H1 (cell line): ENCODE results near the gene PCYT1A. TPM values are rescaled to one million over a fixed set of nuclear protein-coding genes. Genes with fewer than 3 reads are reported as not detected.

Experiments
- CTCF ChIA-PET: fragments of 300-600 bp; sonication (Branson Sonifier 250); formaldehyde crosslinking; loops from one replicate; lab custom pipeline; 2021; ENCODE audit not compliant: partially characterized antibody; lab: Charles Lee
- POLR2A ChIA-PET: fragments of 300-600 bp; sonication (Branson Sonifier 250); formaldehyde crosslinking; loops from one replicate; lab custom pipeline; 2021; ENCODE audit warnings: inconsistent platforms; ENCODE audit not compliant: partially characterized antibody; lab: Charles Lee
- DNase-seq, 2 experiments: peaks; one replicate each; pipeline versions ENCODE4 v3.0.0 to v3.0.0-alpha.2; 2010 to 2022; ENCODE audit warnings: low spot score in 2 of 2, low read depth in 1 of 2, mixed read lengths in 1 of 2
- FAIRE-seq: peaks from 2 replicates; lab custom pipeline; 2011; peaks lifted over from hg19 to GRCh38; lab: Jason Lieb, UNC
- H2AFZ ChIP-seq: 2 replicates; pipeline ENCODE4 v1.8.1; 2012; ENCODE audit warnings: low read length, inconsistent platforms
- H2AK5ac ChIP-seq: 2 replicates; pipeline ENCODE4 v1.6.1; 2013; ENCODE audit warnings: low read depth, low read length
- H2BK120ac ChIP-seq: replicated peaks from 2 replicates; pipeline ENCODE3; 2013; ENCODE audit warnings: low read depth, low read length, inconsistent platforms
- H2BK12ac ChIP-seq: 2 replicates; pipeline ENCODE4 v1.6.1; 2013; ENCODE audit warnings: low read depth, low read length
- H2BK15ac ChIP-seq: 2 replicates; pipeline ENCODE4 v1.6.1; 2013; ENCODE audit warnings: low read length
- H2BK20ac ChIP-seq: 2 replicates; pipeline ENCODE4 v1.6.1; 2013; ENCODE audit warnings: low read length
- H2BK5ac ChIP-seq: 2 replicates; pipeline ENCODE4 v1.6.1; 2013; ENCODE audit warnings: low read depth, low read length
- H3K14ac ChIP-seq: 2 replicates; pipeline ENCODE4 v1.6.1; 2013; ENCODE audit warnings: inconsistent platforms; ENCODE audit not compliant: insufficient read length
- H3K18ac ChIP-seq: 2 replicates; pipeline ENCODE4 v1.6.1; 2013; ENCODE audit warnings: low read length; ENCODE audit errors: extremely low read depth
- H3K23ac ChIP-seq: 2 replicates; pipeline ENCODE4 v1.6.1; 2013; ENCODE audit warnings: inconsistent platforms; ENCODE audit not compliant: insufficient read length
- H3K23me2 ChIP-seq: 2 replicates; pipeline ENCODE4 v1.6.1; 2013; ENCODE audit warnings: low read depth, low read length
- H3K27ac ChIP-seq: 2 replicates; pipeline ENCODE4 v1.6.1; 2011; ENCODE audit warnings: low read depth, low read length, inconsistent platforms
- H3K27me3 ChIP-seq, 4 experiments: replicated peaks in 1 of 4; 1 replicate in 1 of 4; 2 replicates in 3 of 4; pipeline versions ENCODE4 v1.6.1 to v1.8.1; 2011 to 2013; ENCODE audit warnings: low read length in 3 of 4, mild to moderate bottlenecking in 3 of 4, inconsistent platforms in 2 of 4, mixed read lengths in 2 of 4, moderate library complexity in 1 of 4; ENCODE audit not compliant: control insufficient read depth in 3 of 4, insufficient read depth in 3 of 4; ENCODE audit errors: extremely low read depth in 1 of 4
- H3K36me3 ChIP-seq, 4 experiments: 2 replicates each; pipeline versions ENCODE4 v1.6.1 to v1.8.1; 2011 to 2013; ENCODE audit warnings: mild to moderate bottlenecking in 4 of 4, low read length in 3 of 4, moderate library complexity in 2 of 4, control low read depth in 1 of 4, inconsistent platforms in 1 of 4; ENCODE audit not compliant: insufficient read depth in 4 of 4, control insufficient read depth in 2 of 4
- H3K4ac ChIP-seq: replicated peaks from 2 replicates; pipeline ENCODE3; 2013; ENCODE audit warnings: low read length, low read depth, mixed read lengths, inconsistent platforms; ENCODE audit not compliant: insufficient read length
- H3K4me1 ChIP-seq, 4 experiments: replicated peaks in 1 of 4; 1 replicate in 1 of 4; 2 replicates in 3 of 4; pipeline versions ENCODE4 v1.6.1 to v1.8.1; 2011 to 2013; ENCODE audit warnings: low read length in 3 of 4, inconsistent platforms in 2 of 4, mixed read lengths in 1 of 4; ENCODE audit not compliant: insufficient read depth in 4 of 4, control insufficient read depth in 3 of 4
- H3K4me2 ChIP-seq, 2 experiments: 2 replicates each; pipeline versions ENCODE4 v1.6.1 to v1.8.1; 2011 to 2013; ENCODE audit warnings: low read depth in 2 of 2, low read length in 2 of 2, control low read depth in 1 of 2, inconsistent platforms in 1 of 2, mild to moderate bottlenecking in 1 of 2; ENCODE audit not compliant: insufficient read depth in 1 of 2
- H3K4me3 ChIP-seq, 4 experiments: fragments of 200-600, 300-600 bp in 1 of 4; sonication (generic), shearing (Covaris generic), sonication (Bioruptor Twin) in 1 of 4; 2 replicates each; pipeline versions ENCODE4 v1.5.1 to v1.8.1; 2011 to 2016; ENCODE audit warnings: low read length in 4 of 4, low read depth in 3 of 4, control low read depth in 2 of 4, inconsistent platforms in 2 of 4, mild to moderate bottlenecking in 2 of 4, mixed read lengths in 1 of 4, moderate library complexity in 1 of 4; ENCODE audit not compliant: insufficient read depth in 2 of 4; ENCODE audit errors: extremely low read depth in 1 of 4
- H3K56ac ChIP-seq: replicated peaks from 2 replicates; pipeline ENCODE3; 2013; ENCODE audit warnings: low read depth, mild to moderate bottlenecking, mixed read lengths, low read length, inconsistent platforms; ENCODE audit not compliant: insufficient read length
- H3K79me1 ChIP-seq: 2 replicates; pipeline ENCODE4 v1.6.1; 2013; ENCODE audit warnings: low read depth, low read length, control low read depth
- H3K79me2 ChIP-seq, 2 experiments: 2 replicates each; pipeline versions ENCODE4 v1.6.1 to v1.8.1; 2012 to 2013; ENCODE audit warnings: low read length in 2 of 2, mild to moderate bottlenecking in 2 of 2, inconsistent platforms in 1 of 2; ENCODE audit not compliant: insufficient read depth in 2 of 2, control insufficient read depth in 1 of 2
- H3K9ac ChIP-seq, 4 experiments: replicated peaks in 1 of 4; 1 replicate in 1 of 4; 2 replicates in 3 of 4; pipeline versions ENCODE4 v1.6.1 to v1.8.1; 2011 to 2013; ENCODE audit warnings: low read depth in 3 of 4, low read length in 3 of 4, control low read depth in 2 of 4, mild to moderate bottlenecking in 2 of 4, moderate library complexity in 2 of 4, inconsistent platforms in 1 of 4; ENCODE audit errors: extremely low read depth in 1 of 4
- H3K9me3 ChIP-seq, 2 experiments: 2 replicates each; pipeline versions ENCODE4 v1.6.1 to v1.8.1; 2012 to 2013; ENCODE audit warnings: mild to moderate bottlenecking in 2 of 2, moderate library complexity in 2 of 2, control low read depth in 1 of 2, inconsistent platforms in 1 of 2, low read depth in 1 of 2, low read length in 1 of 2, mixed read lengths in 1 of 2; ENCODE audit not compliant: insufficient read depth in 2 of 2
- H4K20me1 ChIP-seq, 2 experiments: replicated peaks in 1 of 2; 2 replicates each; pipeline versions ENCODE3 to v1.8.1; 2011 to 2013; ENCODE audit warnings: inconsistent platforms in 2 of 2, low read length in 2 of 2, mild to moderate bottlenecking in 1 of 2; ENCODE audit not compliant: insufficient read depth in 2 of 2, control insufficient read depth in 1 of 2
- H4K5ac ChIP-seq: 2 replicates; pipeline ENCODE4 v1.6.1; 2013; ENCODE audit warnings: low read length, low read depth, mixed read lengths, inconsistent platforms; ENCODE audit not compliant: insufficient read length
- H4K8ac ChIP-seq: 2 replicates; pipeline ENCODE4 v1.8.0; 2013; ENCODE audit warnings: mild to moderate bottlenecking, moderate library complexity, low read length, inconsistent platforms; ENCODE audit not compliant: insufficient read depth; ENCODE audit errors: extremely low read depth
- H4K91ac ChIP-seq: replicated peaks from 2 replicates; pipeline ENCODE3; 2013; ENCODE audit warnings: low read length, mixed read lengths, inconsistent platforms; ENCODE audit not compliant: insufficient read length
- RAD21 ChIP-seq, 2 experiments: IDR thresholded peaks in 1 of 2; conservative IDR thresholded peaks in 1 of 2; 2 replicates each; pipeline ENCODE4 v1.6.1; 2011; ENCODE audit warnings: low read depth in 2 of 2, low read length in 2 of 2, improper control_type of control experiment in 1 of 2, inconsistent platforms in 1 of 2, mild to moderate bottlenecking in 1 of 2, moderate library complexity in 1 of 2
- SUZ12 ChIP-seq: fragments of 200-600 bp; sonication (generic); IDR thresholded peaks from 2 replicates; pipeline ENCODE4 v1.6.1; 2012; ENCODE audit warnings: mild to moderate bottlenecking, inconsistent platforms, low read length, moderate library complexity, mixed read lengths
- WGBS, 2 experiments: shearing (Covaris generic) in 1 of 2; methylation state at CpG; one replicate each; pipeline versions ENCODE4 v1.1.6 to v1.1.7; 2013 to 2015; ENCODE audit warnings: low lambda C conversion rate in 2 of 2, mixed read lengths in 2 of 2, inconsistent platforms in 1 of 2, low coverage in 1 of 2, missing lambda C conversion rate in 1 of 2; ENCODE audit not compliant: insufficient replicate concordance in 2 of 2, insufficient coverage in 1 of 2, insufficient read length in 1 of 2; ENCODE audit errors: extremely low coverage in 1 of 2, missing lambda C conversion rate in 1 of 2; 5-methylcytosine and 5-hydroxymethylcytosine counted together
- polyA plus RNA-seq, 7 experiments: library from polyadenylated mRNA; depleted of rRNA in 3 of 7; stranded (reverse) in 5 of 7; unstranded in 2 of 7; fragments of >200 nt in 5 of 7; fragments of 200-250 nt in 2 of 7; gene quantifications; 1 replicate in 5 of 7; 2 replicates in 1 of 7; 4 replicates in 1 of 7; pipeline versions ENCODE4 v1.2.1 to v1.2.3, GENCODE V29; 2011 to 2013; ENCODE audit warnings: missing spikeins in 2 of 7, mixed read lengths in 2 of 7
- total RNA-seq: library from RNA; stranded (reverse); fragmentation: NEBNext Ultra II Directional; extraction: Animal tissue kit (Norgen Biotek cat#: 25700); gene quantifications from 2 replicates; pipeline ENCODE4 v1.2.1, GENCODE V29; 2021

Gene PCYT1A
- total and polyA plus RNA-seq, 2 of the 8 experiments (the other 6 are each of a cell fraction or from before 2014, with no cell fraction given), result 19.9 to 31.8 TPM

DNA sequence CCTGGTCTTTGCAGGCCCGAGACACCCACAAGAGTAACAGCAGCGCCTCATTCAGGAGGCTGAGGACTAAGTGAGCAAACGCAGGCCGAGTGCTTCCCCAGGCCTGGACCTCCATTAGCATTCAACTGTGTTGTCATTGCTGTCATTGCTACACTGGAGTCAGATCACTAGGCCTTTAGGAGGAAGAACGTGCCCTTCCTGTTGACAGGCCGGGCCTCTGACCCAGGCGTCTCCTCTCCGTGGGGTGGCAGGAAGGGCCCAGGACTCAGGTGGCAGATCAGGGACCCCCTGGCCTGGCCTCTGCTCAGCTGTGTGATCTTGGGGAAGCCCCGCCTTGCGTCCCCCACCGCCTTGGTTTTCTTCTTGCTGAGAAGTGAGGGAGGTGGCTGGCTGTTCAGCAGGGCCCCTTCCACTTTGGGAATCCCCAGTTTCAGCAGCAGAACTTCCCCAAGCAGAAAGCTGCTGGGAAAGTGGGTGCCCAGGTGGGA lies 95.4 kb downstream of the PCYT1A start:
- no peak overlapping the region; the same call in 1 of the 2 replicates for H4K8ac ChIP-seq
- WGBS, 2 experiments, result 81% methylated on average over 11 of the region's 11 CpGs; no CpG with 5 or more reads in 1 of the 2 experiments
- H3K4ac ChIP-seq, result no peak overlapping the region
- peaks cover 0 to 9% (median 3%) of the 10 kb centered on the region in 4 experiments; a peak in 5 of 7 replicates for H3K4me1 ChIP-seq
- H3K14ac ChIP-seq, result no peak overlapping the region
- no peak for TF ChIP-seq SUZ12
- TF ChIP-seq RAD21 (IDR thresholded peaks at IDR 0.05 in 1 of 2, conservative IDR thresholded peaks at IDR 0.05 in 1 of 2; ENCODE audit: low read depth in 2 of 2, low read length in 2 of 2), result peak; percentile 23 to 44; a peak in 2 of 4 replicates
- no peak overlapping the region for H4K5ac ChIP-seq
- 0 out of 2 replicates have a peak overlapping the region, but pooled peaks have one; percentile 68 for H2BK12ac ChIP-seq
- H3K27me3 ChIP-seq, result no peaks in the 10 kb centered on the region
- no peak overlapping the region for H3K23ac ChIP-seq
- 0 out of 2 replicates have a peak overlapping the region, but pooled peaks have one; percentile 86 for H2BK5ac ChIP-seq
- H3K79me2 ChIP-seq, result no peaks in the 10 kb centered on the region
- H3K27ac ChIP-seq, result no peak overlapping the region
- no peak overlapping the region; the same call in 1 of the 2 replicates for H3K18ac ChIP-seq
- no peaks in the 10 kb centered on the region for H3K36me3 ChIP-seq
- H3K4me2 ChIP-seq, result no peak overlapping the region
- H3K9ac ChIP-seq, result no peak overlapping the region
- H2BK120ac ChIP-seq, result no peak overlapping the region
- ChIA-PET CTCF (interaction anchor here (1.1 to 11.5 kb wide), 7 partner anchors 14 to 170 kb away, joined by 3 to 299 read pairs (median 4); no protein-coding TSS in a partner anchor), POLR2A (interaction anchor here (1.0 to 1.2 kb wide), 2 partner anchors 111 to 128 kb away, joined by 3 to 11 read pairs; partner anchors contain the start of gene TFRC)
- H2BK15ac ChIP-seq, result 0 out of 2 replicates have a peak overlapping the region, but pooled peaks have one; percentile 61
- H2AFZ ChIP-seq, result no peak overlapping the region
- FAIRE-seq, result no peak
- H3K23me2 ChIP-seq, result no peaks in the 10 kb centered on the region
- H3K79me1 ChIP-seq, result no peaks in the 10 kb centered on the region
- H3K9me3 ChIP-seq, result no peaks in the 10 kb centered on the region
- H4K20me1 ChIP-seq, result peaks cover 0 to 2% of the 10 kb centered on the region in 2 experiments
- no peak overlapping the region for H3K4me3 ChIP-seq
- no peak overlapping the region for H3K56ac ChIP-seq
- no peak for DNase-seq
- H4K91ac ChIP-seq, result no peak overlapping the region
- no peak overlapping the region for H2AK5ac ChIP-seq
- no peak overlapping the region for H2BK20ac ChIP-seq
